ENCODE results near the gene GCLM. TPM values are rescaled to one million over a fixed set of nuclear protein-coding genes. Genes with fewer than 3 reads are reported as not detected.
A peak's percentile ranks its signal among the peaks of the same experiment; 100 is the strongest.
"Not testable (repeated sequence)": the region's sequence is repeated elsewhere in the genome, so short reads cannot be mapped to it uniquely, and the experiment has no call there.

Gene GCLM
- 20.1 TPM for total RNA-seq

GRCh38 chr1:93909146-93910050, at the start of gene GCLM:
Gene GCLM (minus strand): TSS chr1:93909430. CDS start chr1:93909163, 267 bp downstream.
- ATAC-seq (peak; percentile 94), DNase-seq (ENCODE audit: low spot score) (peak; percentile 93)
- intact Hi-C loops (cut with DNase I) = no loop called here

DNA sequence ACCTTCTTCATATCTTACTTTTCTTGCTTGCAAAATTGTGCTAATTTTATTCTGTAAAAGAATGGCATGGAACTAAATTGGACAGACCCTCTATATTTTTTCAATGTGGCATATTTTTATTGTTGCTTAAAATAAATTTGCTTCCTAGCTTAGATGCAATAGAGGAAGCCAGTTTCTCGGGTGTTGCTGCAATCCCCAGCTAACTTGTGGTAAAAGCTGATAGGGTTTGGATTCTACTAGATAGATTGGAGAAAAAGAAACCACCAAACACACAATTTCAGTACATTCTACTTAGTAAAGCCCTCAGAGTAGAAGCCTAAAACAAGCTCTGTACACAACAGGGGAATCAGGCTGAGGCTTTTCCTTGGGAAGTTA, 49.5 kb upstream of the GCLM start:
- DNase-seq (ENCODE audit: low spot score) (no peak), ATAC-seq (no peak)
- intact Hi-C loops (cut with DNase I) = no loop called here

DNA sequence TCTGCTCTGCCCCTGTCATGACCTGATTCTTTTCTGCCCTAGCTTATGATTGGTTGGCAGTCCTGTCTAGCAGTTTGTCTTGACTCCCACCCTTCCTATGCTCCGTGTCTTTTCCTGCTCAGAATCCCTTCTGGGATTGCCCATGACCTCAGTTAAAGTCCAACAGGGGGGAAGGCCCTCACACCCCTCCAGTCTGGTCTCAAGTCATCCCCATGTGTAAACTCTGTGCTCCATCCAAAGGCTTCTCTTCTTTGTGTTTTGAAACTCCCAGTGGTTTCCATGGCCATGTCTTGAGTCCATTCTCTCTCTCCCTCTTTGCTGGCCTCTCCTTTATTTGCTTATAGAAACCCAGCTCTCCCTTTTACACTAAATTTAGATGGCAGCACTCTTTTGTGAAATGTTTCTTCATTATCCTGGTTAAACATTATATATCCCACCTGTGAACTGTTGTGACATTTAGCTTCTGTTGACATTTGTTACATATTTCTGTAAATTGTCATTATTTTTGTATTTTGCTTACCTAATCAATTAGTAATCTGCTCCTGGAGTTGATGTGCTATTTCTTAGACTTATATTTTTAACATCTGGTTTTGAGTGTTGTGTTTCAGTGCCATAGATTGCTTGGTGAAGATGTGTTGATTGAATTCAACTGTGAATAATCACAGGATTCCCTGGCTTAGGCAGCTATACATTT, 48.9 kb upstream of the GCLM start:
- intact Hi-C loops (cut with DNase I) = no loop called here
- no peak for ATAC-seq
- DNase-seq (ENCODE audit: low spot score) = no peak

DNA sequence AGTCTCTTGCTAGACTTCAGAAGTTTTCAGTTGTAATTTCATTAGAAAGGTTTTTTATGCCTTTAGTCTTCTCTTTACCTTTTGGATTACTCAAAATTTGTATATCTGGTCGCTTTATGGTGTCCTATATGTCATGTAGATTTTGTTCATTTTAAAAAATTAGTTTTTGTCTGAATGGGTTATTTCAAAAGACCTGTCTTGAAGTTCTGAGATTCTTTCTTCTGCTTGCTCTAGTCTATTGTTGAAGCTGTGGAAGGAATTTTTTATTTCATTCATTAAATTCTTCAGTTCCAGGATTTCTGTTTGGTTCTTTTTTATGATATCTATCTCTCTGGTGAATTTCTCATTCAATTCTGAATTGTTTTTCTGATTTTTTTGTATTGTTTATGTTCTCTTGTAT, 46.5 kb upstream of the GCLM start:
- intact Hi-C loops (cut with DNase I) = no loop called here
- ATAC-seq (no peak), DNase-seq (ENCODE audit: low spot score) (no peak)

DNA sequence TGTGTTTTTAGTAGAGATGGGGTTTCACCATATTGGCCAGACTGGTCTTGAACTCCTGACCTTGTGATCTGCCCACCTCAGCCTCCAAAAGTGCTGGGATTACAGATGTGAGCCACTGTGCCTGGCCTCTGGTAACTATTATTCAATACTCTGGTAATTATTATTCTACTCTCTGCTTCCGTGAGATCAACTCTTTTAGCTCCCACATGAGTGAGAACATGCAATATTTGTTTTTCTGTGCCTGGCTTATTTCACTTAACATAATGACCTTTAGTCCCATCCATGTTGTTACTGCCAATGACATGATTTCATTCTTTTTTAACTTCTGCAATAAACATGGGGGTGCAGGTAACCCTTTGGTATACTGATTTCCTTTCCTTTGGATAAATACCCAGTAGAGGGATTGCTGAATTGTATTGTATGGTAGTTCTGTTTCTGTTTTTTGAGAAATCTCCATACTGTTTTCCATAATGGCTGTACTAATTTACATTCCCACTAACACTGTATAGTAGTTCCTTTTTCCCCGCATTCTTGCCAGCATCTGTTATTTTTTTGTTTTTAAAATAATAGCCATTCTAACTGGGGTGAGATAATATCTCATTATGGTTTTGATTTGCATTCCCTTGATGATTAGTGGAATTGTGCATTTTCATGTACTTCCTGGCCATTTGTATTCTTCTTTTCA, 37.9 kb upstream of the GCLM start:
- ATAC-seq; intact Hi-C loops (cut with DNase I); DNase-seq (ENCODE audit: low spot score): not testable (repeated sequence)

DNA sequence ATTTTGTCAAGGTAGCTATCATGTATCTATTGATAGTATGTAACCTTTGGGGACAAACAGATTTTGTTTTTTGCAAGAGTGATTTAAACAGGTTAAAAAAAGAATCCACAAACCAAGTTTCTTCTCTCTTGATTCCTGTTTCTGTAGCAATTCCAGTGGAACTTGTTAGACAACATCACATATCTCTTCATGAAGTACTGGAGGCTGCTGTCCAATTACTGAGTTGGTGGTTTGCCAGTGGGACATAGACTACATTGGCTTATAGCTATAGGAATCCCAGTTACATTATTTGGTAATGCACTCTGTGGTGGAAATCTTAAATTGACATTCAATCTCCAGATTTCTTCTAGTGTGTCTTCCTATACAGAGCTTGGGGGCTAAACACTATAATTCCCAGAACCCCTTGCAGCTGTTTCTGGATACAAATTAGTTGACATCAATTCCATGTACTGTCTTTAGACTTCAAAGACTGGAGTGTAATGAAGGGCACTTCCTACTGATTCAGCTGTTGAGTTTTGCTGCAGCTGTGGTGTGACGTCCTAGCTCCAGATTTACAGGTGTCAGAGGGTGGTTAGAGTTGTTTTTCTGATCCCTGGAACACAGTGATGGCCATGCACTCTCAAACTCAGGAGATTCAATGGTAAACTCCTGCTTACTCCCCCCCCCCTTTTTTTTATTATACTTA, 29.4 kb upstream of the GCLM start:
- DNase-seq (ENCODE audit: low spot score) (no peak), ATAC-seq (no peak)
- intact Hi-C loops (cut with DNase I) = no loop called here

DNA sequence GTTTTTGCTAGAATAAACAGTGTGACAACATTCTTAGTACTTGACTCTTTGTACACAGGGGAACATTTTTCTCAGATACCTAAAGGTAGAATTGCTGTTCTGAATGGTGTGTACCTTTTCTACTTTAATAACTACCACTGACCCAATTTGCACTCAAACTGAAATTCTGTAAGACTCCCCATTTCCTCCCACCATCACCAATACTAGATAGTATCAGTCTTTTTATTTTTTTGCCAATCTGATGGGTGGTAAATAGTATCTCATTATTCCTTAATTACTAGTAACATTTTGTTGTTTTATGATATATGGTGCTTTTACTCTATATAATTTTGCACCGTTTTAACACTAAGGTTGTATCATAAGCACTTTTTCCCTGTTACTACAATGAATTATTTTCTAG, 28.8 kb upstream of the GCLM start:
- ATAC-seq = no peak

DNA sequence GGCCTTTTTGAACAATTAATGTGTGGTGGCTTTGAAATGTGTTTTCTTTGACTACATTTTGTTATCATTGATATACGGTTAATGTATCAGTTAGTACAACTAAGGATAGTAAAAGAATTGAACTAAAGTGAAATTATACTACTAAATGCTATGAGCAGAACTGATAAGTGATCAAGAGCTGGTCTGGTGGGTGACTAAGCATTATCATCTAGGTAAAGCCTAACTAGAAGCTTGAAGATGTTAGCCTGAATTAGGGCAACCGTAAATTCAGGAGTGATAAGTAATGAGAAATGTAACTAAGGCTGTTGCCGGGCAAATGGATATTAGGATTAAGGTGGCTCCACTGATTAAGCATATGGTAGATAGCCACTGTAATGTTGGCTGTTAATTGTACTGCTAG, 16.0 kb upstream of the GCLM start:
- no peak for DNase-seq (ENCODE audit: low spot score)
- ATAC-seq = no peak
- intact Hi-C loops (cut with DNase I) = no loop called here

More for the DNA sequence above, 28.8 kb upstream of the GCLM start:
- DNase-seq (ENCODE audit: low spot score) = no peak
- intact Hi-C loops (cut with DNase I) = no loop called here

DNA sequence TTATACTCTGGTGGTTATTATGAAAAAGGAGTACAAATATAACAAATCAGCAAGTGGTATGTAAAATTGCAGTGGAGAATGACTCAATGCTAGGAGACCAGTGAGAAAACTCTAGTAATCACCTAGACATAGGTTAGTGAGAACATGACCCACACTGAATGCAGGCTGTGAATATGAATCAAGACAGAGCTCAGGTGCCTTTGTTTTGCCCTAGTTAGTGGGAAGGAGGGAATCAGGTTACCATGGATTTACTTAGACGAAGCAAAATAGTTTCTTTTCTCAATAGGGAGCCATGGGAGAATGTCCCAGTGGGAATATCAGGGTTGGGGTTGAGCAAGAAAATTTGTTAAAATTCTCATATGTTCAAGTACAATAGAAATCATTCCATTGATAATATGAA, 10.6 kb upstream of the GCLM start:
- no peak for ATAC-seq
- intact Hi-C loops (cut with DNase I) = no loop called here

DNA sequence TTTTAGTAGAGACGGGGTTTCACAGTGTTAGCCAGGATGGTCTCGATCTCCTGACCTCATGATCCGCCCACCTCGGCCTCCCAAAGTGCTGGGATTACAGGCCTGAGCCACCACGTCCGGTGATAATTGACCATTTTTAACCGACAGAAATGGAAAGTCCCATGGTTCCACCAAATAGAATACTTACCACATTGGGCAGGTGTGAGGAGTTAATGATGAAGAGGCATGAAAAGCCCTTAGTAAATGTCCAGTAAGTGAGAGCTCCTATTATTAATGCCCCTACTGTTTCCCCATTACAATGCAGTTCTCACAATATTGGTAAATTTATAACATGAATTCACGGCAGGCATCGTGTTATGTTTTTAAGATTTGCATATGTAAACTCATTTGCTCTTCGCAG, 8.1 kb upstream of the GCLM start:
- intact Hi-C loops (cut with DNase I) = no loop called here
- ATAC-seq = no peak

More for the DNA sequence above, 10.6 kb upstream of the GCLM start:
- no peak for DNase-seq (ENCODE audit: low spot score)

GRCh38 chr1:93910880-93911279, 1.6 kb upstream of the GCLM start:
- intact Hi-C loops (cut with DNase I); DNase-seq (ENCODE audit: low spot score); ATAC-seq: not testable (repeated sequence)

More for the DNA sequence above, 8.1 kb upstream of the GCLM start:
- no peak for DNase-seq (ENCODE audit: low spot score)

DNA sequence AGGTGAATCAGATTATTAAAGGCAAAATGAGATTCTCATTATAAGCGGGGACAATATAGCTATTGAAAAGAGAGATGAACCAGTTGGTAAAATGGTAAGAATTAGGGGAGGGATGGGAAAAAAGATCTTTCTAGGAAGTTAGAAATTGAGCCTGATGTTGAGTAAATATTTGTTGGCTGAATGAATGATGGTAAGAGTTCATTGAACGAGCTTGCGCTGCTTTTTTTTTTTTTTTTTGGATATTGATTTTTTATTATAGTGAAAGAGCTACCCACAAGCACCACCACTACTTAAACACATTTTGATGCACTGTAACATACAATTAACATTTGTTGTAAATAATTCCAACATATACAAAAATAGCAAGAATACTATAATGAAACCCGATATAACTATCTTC, 1.1 kb upstream of the GCLM start:
- no peak for DNase-seq (ENCODE audit: low spot score)
- no peak for ATAC-seq

GRCh38 chr1:93908394-93909145, 660 bp downstream of the GCLM start:
- DNase-seq (ENCODE audit: low spot score) = peak; percentile 65
- intact Hi-C loops (cut with DNase I) = no loop called here

More for the DNA sequence above, 1.1 kb upstream of the GCLM start:
- intact Hi-C loops (cut with DNase I) = no loop called here

DNA sequence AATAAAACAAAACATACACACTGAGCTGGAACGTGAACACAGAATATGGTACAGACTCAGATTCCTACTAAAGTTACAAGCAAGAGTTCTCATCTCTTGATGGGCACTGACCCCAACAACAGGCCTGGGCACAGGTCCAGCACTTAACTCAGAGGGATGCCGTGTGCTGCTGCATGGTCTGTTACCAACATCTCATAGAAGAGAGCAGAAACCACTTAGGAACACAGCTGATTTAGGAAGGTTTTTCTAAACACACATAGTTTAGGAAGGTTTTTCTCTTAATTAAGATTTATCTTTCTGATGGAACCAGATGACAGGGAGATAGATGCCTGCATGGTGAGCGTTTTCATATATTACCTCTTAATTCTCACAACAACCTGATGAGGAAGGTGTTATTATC, 1.5 kb downstream of the GCLM start:
- intact Hi-C loops (cut with DNase I) = no loop called here
- DNase-seq (ENCODE audit: low spot score) (no peak), ATAC-seq (no peak)

More at GRCh38 chr1:93908394-93909145, 660 bp downstream of the GCLM start:
- peak; percentile 25 for ATAC-seq

- ATAC-seq = no peak
- no peak for DNase-seq (ENCODE audit: low spot score)
- intact Hi-C loops (cut with DNase I) = no loop called here
These were observed 2.8 kb downstream of the GCLM start for GRCh38 chr1:93906480-93906879.

- ATAC-seq (no peak), DNase-seq (ENCODE audit: low spot score) (no peak)
- intact Hi-C loops (cut with DNase I) = no loop called here
These were observed 3.5 kb downstream of the GCLM start for GRCh38 chr1:93905734-93906133.

- ATAC-seq (no peak), DNase-seq (ENCODE audit: low spot score) (no peak)
- intact Hi-C loops (cut with DNase I) = no loop called here
These were observed 4.2 kb downstream of the GCLM start for GRCh38 chr1:93905051-93905450.

DNA sequence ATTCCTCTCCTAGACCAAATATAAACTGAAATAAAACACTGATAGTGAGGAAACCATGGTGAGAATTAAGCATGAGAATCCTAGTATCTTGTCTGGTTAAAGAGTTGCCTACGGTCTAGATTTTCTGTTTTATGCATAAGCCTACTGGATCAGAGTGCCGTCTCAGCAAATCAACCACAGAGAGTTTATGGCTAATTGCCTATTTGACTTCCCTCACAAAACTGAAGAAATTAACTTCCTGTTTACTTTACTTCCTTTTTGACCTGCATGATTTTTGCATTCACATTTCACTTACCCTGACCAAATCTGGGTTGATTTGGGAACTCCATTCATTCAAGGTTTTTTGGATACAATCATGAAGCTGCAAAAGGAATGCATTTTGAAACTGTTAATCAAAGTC, 5.0 kb downstream of the GCLM start:
- no peak for ATAC-seq
- intact Hi-C loops (cut with DNase I) = no loop called here
- DNase-seq (ENCODE audit: low spot score) = no peak
